Stomach (tissue), 4 donors: ENCODE results near the gene DST.
"Not testable (repeated sequence)": the region's sequence is repeated elsewhere in the genome, so short reads cannot be mapped to it uniquely, and the experiment has no call there.

Experiments
- EP300 ChIP-seq: sonication (generic); formaldehyde crosslinking; IDR thresholded peaks from one replicate; pipeline ENCODE4 v1.6.1; 2017; ENCODE audit warnings: antibody characterized with exemption
- POLR2A ChIP-seq, 4 donors: fragments of 450-650 bp; IDR thresholded peaks; one replicate each; pipeline ENCODE4 v1.6.1; 2016; ENCODE audit warnings: antibody characterized with exemption in 4 of 4, control low read depth in 2 of 4, mild to moderate bottlenecking in 1 of 4, moderate library complexity in 1 of 4

DNA sequence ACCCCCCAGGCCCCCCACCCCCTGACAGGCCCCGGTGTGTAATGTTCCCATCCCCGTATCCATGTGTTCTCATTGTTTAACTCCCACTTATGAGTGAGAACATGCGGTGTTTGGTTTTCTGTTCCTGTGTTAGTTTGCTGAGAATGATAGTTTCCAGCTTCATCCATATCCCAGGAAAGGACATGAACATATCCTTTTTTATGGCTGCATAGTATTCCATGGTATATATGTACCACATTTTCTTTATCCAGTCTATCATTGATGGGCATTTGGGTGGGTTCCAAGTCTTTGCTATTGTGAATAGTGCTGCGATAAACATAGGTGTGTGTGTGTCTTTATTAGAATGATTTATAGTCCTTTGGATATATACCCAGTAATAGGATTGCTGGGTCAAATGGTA lies 80.0 kb downstream of the DST start:
- TF ChIP-seq EP300; POLR2A (IDR thresholded peaks at IDR 0.05): not testable (repeated sequence)
